Tongue (tissue), 2 donors: ENCODE data around the gene KRT81. TPM values are rescaled to one million over a fixed set of nuclear protein-coding genes. Genes with fewer than 3 reads are reported as not detected.
"Not testable (repeated sequence)": the region's sequence is repeated elsewhere in the genome, so short reads cannot be mapped to it uniquely, and the experiment has no call there.

Experiments used
- DNase-seq: peaks from one replicate; pipeline ENCODE4 v3.0.0-alpha.2; 2015
- total RNA-seq: library from RNA; depleted of rRNA; stranded (reverse); fragments of >200 nt; gene quantifications from one replicate; pipeline ENCODE4 v1.2.3, GENCODE V29; 2014

KRT81 gene
- total RNA-seq, 1 donor from 2014 or later = 0.41 TPM

GRCh38 chr12:52296572-52297215 lies 5.4 kb upstream of the KRT81 start:
- DNase-seq = no peak

GRCh38 chr12:52295663-52296062 lies 4.3 kb upstream of the KRT81 start:
- no peak for DNase-seq

GRCh38 chr12:52294803-52295202 lies 3.5 kb upstream of the KRT81 start:
- DNase-seq = no peak

- DNase-seq = no peak
Measured at GRCh38 chr12:52293926-52294325, 2.6 kb upstream of the KRT81 start.

GRCh38 chr12:52290483-52291134 lies 725 bp downstream of the KRT81 start:
- DNase-seq = not testable (repeated sequence)

- DNase-seq = not testable (repeated sequence)
Measured at GRCh38 chr12:52287816-52288805, 3.2 kb downstream of the KRT81 start.

- not testable (repeated sequence) for DNase-seq
Measured at GRCh38 chr12:52286857-52287785, 4.2 kb downstream of the KRT81 start.

- DNase-seq = no peak
Measured at GRCh38 chr12:52285851-52286530, 5.3 kb downstream of the KRT81 start.

GRCh38 chr12:52285172-52285745 lies 6.1 kb downstream of the KRT81 start:
- no peak for DNase-seq

GRCh38 chr12:52284562-52285171 lies 6.7 kb downstream of the KRT81 start:
- no peak for DNase-seq

GRCh38 chr12:52280796-52281560 lies 10.4 kb downstream of the KRT81 start:
- DNase-seq = peak; percentile 47

GRCh38 chr12:52280319-52280795 lies 11.0 kb downstream of the KRT81 start:
- peak; percentile 62 for DNase-seq

- no peak for DNase-seq
Measured at GRCh38 chr12:52279422-52280318, 11.7 kb downstream of the KRT81 start.

- DNase-seq = peak; percentile 85
Measured at GRCh38 chr12:52278575-52279421, 12.5 kb downstream of the KRT81 start.

GRCh38 chr12:52277486-52278245 lies 13.7 kb downstream of the KRT81 start:
- no peak for DNase-seq

- DNase-seq = no peak
Measured at GRCh38 chr12:52275686-52276085, 15.6 kb downstream of the KRT81 start.
